SU-DHL-6 (cell line): Measurements from ENCODE around the gene EXD3.

Source experiments
- H2AFZ ChIP-seq: fragments of 200-600 bp; sonication (generic); 2 replicates; pipeline ENCODE4 v1.6.1; 2014; ENCODE audit warnings: low read depth, mild to moderate bottlenecking, moderate library complexity, mixed read lengths, antibody characterized with exemption, low read length; ENCODE audit not compliant: severe bottlenecking
- H3F3A ChIP-seq: fragments of 200-600 bp; shearing (Covaris generic); 2 replicates; pipeline ENCODE4 v1.6.0; 2016; ENCODE audit warnings: antibody characterized with exemption, mild to moderate bottlenecking; ENCODE audit not compliant: insufficient read depth
- H3K27ac ChIP-seq: fragments of 200-600 bp; sonication (generic); 2 replicates; pipeline ENCODE4 v1.5.1; 2016; ENCODE audit warnings: low read depth, mild to moderate bottlenecking, low read length, moderate library complexity, mixed read lengths
- H3K27me3 ChIP-seq: fragments of 200-600 bp; sonication (generic), shearing (Covaris generic); 2 replicates; pipeline ENCODE4 v1.6.0; 2014; ENCODE audit warnings: mild to moderate bottlenecking, low read length
- H3K36me3 ChIP-seq: fragments of 200-600 bp; sonication (generic); 2 replicates; pipeline ENCODE4 v1.6.1; 2014; ENCODE audit warnings: mild to moderate bottlenecking, low read length, mixed read lengths
- H3K4me2 ChIP-seq: fragments of 300-600, 200-600 bp; shearing (Covaris generic), sonication (generic); 2 replicates; pipeline ENCODE4 v1.6.0; 2014; ENCODE audit warnings: low read length, low read depth, mild to moderate bottlenecking; ENCODE audit not compliant: poor library complexity, severe bottlenecking
- H3K4me3 ChIP-seq: fragments of 200-600 bp; sonication (generic); 2 replicates; pipeline ENCODE4 v1.5.1; 2014; ENCODE audit warnings: antibody characterized with exemption, low read length, mild to moderate bottlenecking, mixed read lengths; ENCODE audit not compliant: insufficient read depth, poor library complexity, severe bottlenecking
- H3K79me2 ChIP-seq: fragments of 200-600 bp; sonication (generic); 2 replicates; pipeline ENCODE4 v1.6.1; 2014; ENCODE audit warnings: mild to moderate bottlenecking, low read length, moderate library complexity; ENCODE audit not compliant: insufficient read depth
- H3K9ac ChIP-seq: fragments of 200-600 bp; sonication (generic); 2 replicates; pipeline ENCODE4 v1.7.0; 2014; ENCODE audit warnings: mild to moderate bottlenecking, low read length
- H3K9me2 ChIP-seq: fragments of 200-600 bp; sonication (generic); replicated peaks from 2 replicates; pipeline ENCODE4 v1.6.1; 2014; ENCODE audit warnings: low read length; ENCODE audit not compliant: insufficient read depth
- H3K9me3 ChIP-seq: fragments of 200-600 bp; sonication (generic); 2 replicates; pipeline ENCODE4 v1.6.1; 2014; ENCODE audit warnings: low read length, mixed read lengths; ENCODE audit not compliant: insufficient read depth
- H4K20me1 ChIP-seq: fragments of 200-600 bp; sonication (generic); 2 replicates; pipeline ENCODE4 v1.6.1; 2014; ENCODE audit warnings: low read depth, mild to moderate bottlenecking, antibody characterized with exemption, low read length, moderate library complexity, mixed read lengths
- CTCF ChIP-seq: fragments of 200-600 bp; sonication (generic); IDR thresholded peaks from one replicate; pipeline ENCODE4 v1.5.1; 2017; ENCODE audit warnings: antibody characterized with exemption, mild to moderate bottlenecking, low read length, moderate library complexity; ENCODE audit not compliant: insufficient read depth, poor library complexity, severe bottlenecking
- EZH2phosphoT487 ChIP-seq: fragments of 200-600 bp; sonication (generic), shearing (Covaris generic); conservative IDR thresholded peaks from 2 replicates; pipeline ENCODE4 v1.6.1; 2018; ENCODE audit warnings: mild to moderate bottlenecking, antibody characterized with exemption, low read length, moderate library complexity, mixed read lengths

EXD3 gene

GRCh38 chr9:137281345-137282116, 141.4 kb downstream of the EXD3 start:
- no peaks in the 10 kb centered on the region for H3K79me2 ChIP-seq
- no peak overlapping the region for H2AFZ ChIP-seq
- TF ChIP-seq CTCF: no peak
- H3K36me3 ChIP-seq: no peaks in the 10 kb centered on the region
- no peak overlapping the region for H3K4me3 ChIP-seq
- no peaks in the 10 kb centered on the region for H4K20me1 ChIP-seq
- no peaks in the 10 kb centered on the region for H3K27me3 ChIP-seq
- no peaks in the 10 kb centered on the region for H3K9me2 ChIP-seq
- no peak overlapping the region for H3K4me2 ChIP-seq
- H3F3A ChIP-seq: peaks cover 14% of the 10 kb centered on the region
- no peak overlapping the region for H3K9ac ChIP-seq
- no peaks in the 10 kb centered on the region for H3K9me3 ChIP-seq
- no peak overlapping the region for H3K27ac ChIP-seq

GRCh38 chr9:137280474-137281344, 142.3 kb downstream of the EXD3 start:
- H3K79me2 ChIP-seq: no peaks in the 10 kb centered on the region
- no peak overlapping the region for H2AFZ ChIP-seq
- no peaks in the 10 kb centered on the region for H3K9me3 ChIP-seq
- H3K9me2 ChIP-seq: no peaks in the 10 kb centered on the region
- TF ChIP-seq EZH2phosphoT487: no peak
- no peak overlapping the region for H3K4me3 ChIP-seq
- H3F3A ChIP-seq: peaks cover 7% of the 10 kb centered on the region; the same call in 1 of the 2 replicates
- no peaks in the 10 kb centered on the region for H3K27me3 ChIP-seq
- H3K27ac ChIP-seq: no peak overlapping the region
- no peaks in the 10 kb centered on the region for H4K20me1 ChIP-seq
- no peak overlapping the region for H3K9ac ChIP-seq
- H3K36me3 ChIP-seq: no peaks in the 10 kb centered on the region
- H3K4me2 ChIP-seq: no peak overlapping the region

GRCh38 chr9:137279741-137280473, 143.1 kb downstream of the EXD3 start:
- no peak overlapping the region for H3K27ac ChIP-seq
- no peak overlapping the region for H2AFZ ChIP-seq
- TF ChIP-seq EZH2phosphoT487 (no peak), CTCF (no peak)
- H3F3A ChIP-seq: peaks cover 7% of the 10 kb centered on the region; the same call in 1 of the 2 replicates
- no peaks in the 10 kb centered on the region for H3K9me3 ChIP-seq
- H3K36me3 ChIP-seq: no peaks in the 10 kb centered on the region
- H4K20me1 ChIP-seq: no peaks in the 10 kb centered on the region
- H3K9me2 ChIP-seq: no peaks in the 10 kb centered on the region
- no peaks in the 10 kb centered on the region for H3K79me2 ChIP-seq
- no peak overlapping the region for H3K4me3 ChIP-seq
- H3K9ac ChIP-seq: no peak overlapping the region
- no peak overlapping the region for H3K4me2 ChIP-seq
- no peaks in the 10 kb centered on the region for H3K27me3 ChIP-seq
